NCI-H2171 treated with DMSO at 0.1 percent for 48 hours (cell line): ENCODE data around the gene HK3.
"Not testable (repeated sequence)": the region's sequence is repeated elsewhere in the genome, so short reads cannot be mapped to it uniquely, and the experiment has no call there.

Experiments
- DNase-seq: peaks from one replicate; lab custom pipeline; 2025; lab: John Stamatoyannopoulos, UW

The HK3 gene

GRCh38 chr5:176883700-176884570 lies 15.2 kb downstream of the HK3 start:
- no peak for DNase-seq

GRCh38 chr5:176882567-176882903 lies 16.6 kb downstream of the HK3 start:
- no peak for DNase-seq

DNA sequence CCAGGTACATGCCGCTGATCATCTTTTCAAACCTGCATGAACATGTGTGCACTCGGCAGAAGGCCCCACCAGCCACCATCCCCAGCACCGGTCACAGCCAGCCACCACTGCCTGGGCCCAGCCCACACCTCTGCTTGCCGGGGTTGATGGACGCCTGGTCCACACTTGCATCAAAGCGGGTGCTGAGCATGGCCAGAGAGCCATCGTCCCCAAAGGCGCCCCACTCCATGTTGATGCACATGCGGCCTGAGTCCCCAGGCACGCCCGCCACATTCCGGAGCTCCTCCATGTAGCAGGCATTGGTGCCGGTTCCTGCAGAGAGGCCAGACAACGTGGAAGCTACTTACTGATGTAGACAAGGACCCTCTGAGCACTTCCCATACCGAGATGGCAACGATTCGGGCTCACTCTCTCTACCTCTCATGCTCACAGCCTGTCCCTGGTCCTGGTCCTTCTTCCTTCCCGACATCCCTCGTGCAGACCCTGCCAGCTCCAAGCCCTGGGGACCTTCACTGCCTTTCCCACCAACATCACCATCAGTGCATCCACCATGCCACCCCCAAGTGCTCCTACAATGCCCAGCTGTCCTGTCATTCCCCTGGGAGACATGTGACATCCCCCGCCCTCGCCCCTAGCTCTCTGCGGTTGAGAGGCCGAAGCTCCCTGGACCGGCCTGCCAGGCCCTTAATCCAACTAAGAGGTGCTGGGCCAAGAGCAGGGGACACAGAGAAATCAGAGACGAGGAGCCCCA lies 17.2 kb downstream of the HK3 start:
- no peak for DNase-seq

DNA sequence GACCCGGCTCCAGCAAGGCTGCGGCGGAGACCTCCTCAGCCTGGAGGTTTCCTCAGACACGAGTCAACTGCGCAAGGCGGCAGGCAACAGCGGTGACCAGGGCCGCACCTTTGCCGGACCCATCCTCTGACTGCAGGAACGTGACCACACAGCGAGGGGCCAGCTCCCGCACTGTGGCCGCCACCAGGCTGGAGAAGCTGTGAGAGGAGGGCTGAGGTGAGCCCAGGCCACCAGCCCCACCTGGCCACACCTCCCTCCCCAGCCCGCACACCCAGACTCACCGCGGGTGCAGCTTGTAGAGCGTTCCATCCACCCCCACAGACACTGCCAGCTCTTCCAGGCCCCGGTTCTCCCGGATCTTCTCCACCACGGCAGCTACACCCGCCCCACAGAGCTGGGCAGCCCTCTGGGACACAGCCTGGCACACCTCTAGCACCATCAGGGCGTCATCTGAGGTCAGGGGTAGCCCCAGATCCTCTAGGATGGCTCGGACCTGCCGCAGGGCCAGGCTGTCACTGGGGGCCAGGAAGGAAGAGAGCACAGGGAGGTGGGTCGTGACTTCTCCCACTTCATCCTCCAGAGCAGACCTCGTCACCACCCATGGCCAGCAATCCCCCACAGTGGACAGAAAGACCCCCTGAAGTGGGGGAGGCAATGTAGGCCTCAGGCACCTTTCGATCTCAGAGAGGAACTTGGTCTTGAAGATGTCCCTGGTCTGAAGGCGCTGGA lies 18.0 kb downstream of the HK3 start:
- DNase-seq = no peak

GRCh38 chr5:176880366-176881020 lies 18.7 kb downstream of the HK3 start:
- no peak for DNase-seq

DNA sequence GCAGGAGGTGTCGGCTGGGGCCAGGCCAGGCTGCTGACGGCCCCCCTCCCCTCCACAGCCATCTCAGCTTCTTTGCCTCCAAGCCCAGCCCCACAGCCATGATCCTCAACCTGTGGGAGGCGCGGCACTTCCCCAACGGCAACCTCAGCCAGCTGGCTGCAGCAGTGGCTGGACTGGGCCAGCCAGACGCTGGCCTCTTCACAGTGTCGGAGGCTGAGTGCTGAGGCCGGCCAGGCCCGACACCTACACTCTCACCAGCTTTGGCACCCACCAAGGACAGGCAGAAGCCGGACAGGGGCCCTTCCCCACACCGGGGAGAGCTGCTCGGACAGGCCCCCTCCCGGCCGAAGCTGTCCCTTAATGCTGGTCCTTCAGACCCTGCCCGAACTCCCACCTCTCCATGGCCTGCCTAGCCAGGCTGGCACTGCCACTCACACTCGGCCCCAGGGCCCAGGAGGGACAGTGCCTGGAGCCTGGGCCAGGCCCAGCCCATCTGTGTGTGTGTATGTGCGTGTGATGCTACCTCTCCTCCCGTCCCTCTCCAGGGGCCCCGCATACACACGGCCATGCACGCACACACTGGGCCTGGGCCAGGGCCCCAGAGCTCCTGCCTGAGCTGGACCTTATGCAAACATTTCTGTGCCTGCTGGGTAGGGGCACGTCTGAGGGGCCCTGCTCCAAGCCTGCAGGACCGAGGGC lies 19.3 kb downstream of the HK3 start:
- no peak for DNase-seq

GRCh38 chr5:176878906-176879662 lies 20.1 kb downstream of the HK3 start:
- DNase-seq = no peak

DNA sequence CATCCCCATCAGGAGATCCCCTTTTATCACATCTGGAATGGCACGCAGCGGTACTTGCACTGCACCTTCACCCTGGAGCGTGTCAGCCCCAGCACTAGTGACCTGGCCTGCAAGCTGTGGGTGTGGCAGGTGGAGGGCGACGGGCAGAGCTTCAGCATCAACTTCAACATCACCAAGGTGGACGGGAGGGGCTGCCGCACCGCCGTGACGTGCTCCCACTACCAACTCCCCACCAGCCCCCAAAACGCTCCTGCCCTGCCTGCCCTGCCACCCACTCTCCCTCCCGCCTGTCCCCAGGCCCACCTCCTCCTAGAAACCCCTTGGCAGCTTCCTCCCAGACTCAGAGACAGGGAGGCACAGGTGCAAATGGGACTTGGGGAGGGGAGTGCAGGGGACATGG lies 20.7 kb downstream of the HK3 start:
- no peak for DNase-seq

DNA sequence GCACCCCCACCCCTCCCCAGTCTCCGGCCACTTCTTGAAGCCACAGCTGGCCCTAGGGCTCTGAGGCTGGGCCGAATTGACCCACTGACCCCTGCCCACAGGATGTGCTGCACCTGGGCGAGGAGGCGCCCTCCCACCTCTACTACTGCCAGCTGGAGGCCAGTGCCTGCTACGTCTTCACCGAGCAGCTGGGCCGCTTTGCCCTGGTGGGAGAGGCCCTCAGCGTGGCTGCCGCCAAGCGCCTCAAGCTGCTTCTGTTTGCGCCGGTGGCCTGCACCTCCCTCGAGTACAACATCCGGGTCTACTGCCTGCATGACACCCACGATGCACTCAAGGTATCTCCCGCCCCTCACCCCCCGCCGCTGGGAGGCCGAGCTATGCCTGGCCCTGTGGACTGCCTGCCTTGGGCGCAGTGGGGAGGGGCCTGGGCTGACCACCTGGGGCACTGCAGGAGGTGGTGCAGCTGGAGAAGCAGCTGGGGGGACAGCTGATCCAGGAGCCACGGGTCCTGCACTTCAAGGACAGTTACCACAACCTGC lies 21.3 kb downstream of the HK3 start:
- no peak for DNase-seq

GRCh38 chr5:176876506-176877431 lies 22.4 kb downstream of the HK3 start:
- no peak for DNase-seq

DNA sequence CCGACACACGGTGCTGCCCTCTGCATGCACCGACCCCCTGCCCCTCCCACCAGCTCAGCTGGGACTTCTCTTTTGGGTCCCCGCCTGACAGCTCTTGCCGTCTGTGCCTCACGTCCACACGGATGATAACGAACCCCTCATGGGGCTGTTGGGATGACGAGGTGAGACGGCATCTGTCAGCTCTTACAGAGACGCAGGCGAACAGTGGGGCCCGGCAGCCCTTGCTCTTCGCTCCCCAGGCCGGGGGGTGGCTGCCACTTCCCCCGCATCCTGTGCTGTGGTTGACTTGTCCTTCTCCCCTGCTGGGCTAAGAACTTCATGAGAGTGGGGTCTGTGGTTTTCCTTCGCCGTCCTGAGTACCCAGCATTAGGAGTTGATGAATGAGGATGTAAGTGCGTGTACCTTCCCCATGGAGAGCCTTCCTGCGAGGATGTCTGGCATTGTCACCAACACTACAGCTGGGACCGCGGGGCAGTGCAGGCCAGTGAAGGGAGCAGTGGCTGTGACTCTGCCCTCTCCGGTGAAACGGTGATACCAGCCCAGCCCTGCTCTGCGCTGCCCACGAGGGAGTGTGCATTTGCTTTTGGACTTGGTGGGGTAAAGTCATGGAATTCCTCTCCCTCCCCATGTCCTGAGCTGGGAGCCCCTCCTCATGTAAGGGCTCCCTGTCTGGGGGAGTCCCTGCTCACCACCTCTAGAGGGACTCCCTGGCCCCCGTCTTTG lies 23.2 kb downstream of the HK3 start:
- DNase-seq = peak; percentile 1

- no peak for DNase-seq
These were observed 24.1 kb downstream of the HK3 start for GRCh38 chr5:176875014-176875550.

- DNase-seq = no peak
These were observed 24.9 kb downstream of the HK3 start for GRCh38 chr5:176874198-176874780.

- DNase-seq = no peak
These were observed 25.5 kb downstream of the HK3 start for GRCh38 chr5:176873541-176874172.

GRCh38 chr5:176873011-176873410 lies 26.1 kb downstream of the HK3 start:
- peak; percentile 35 for DNase-seq

GRCh38 chr5:176872586-176872985 lies 26.6 kb downstream of the HK3 start:
- not testable (repeated sequence) for DNase-seq

GRCh38 chr5:176870644-176871043 lies 28.5 kb downstream of the HK3 start:
- not testable (repeated sequence) for DNase-seq
